Activated naive CD4-positive, alpha-beta T cell treated with anti-CD3 and anti-CD28 coated beads, Interleukin-2, amount 10 ng/mL, durations not matched to agents 7 days and 5 days (primary cell): ENCODE measurements around the gene SEM1.
"Not testable (repeated sequence)": the region's sequence is repeated elsewhere in the genome, so short reads cannot be mapped to it uniquely, and the experiment has no call there.

Experiments used
- CTCF ChIA-PET: fragments of 350-600 bp; sonication (Branson Sonifier 250); formaldehyde crosslinking; loops from one replicate; lab custom pipeline; 2021; ENCODE audit warnings: antibody characterized with exemption; lab: Charles Lee
- DNase-seq: peaks from one replicate; pipeline ENCODE4 v3.0.0-alpha.2; 2020
- H3K27ac Mint-ChIP-seq: one replicate; pipeline ENCODE4 v1.8.0; 2021; ENCODE audit warnings: mild to moderate bottlenecking, moderate library complexity, mixed read lengths
- H3K27me3 Mint-ChIP-seq: one replicate; pipeline ENCODE4 v1.8.0; 2021; ENCODE audit warnings: mild to moderate bottlenecking, mixed read lengths
- H3K36me3 Mint-ChIP-seq: one replicate; pipeline ENCODE4 v1.8.0; 2021; ENCODE audit warnings: mixed read lengths
- H3K4me1 Mint-ChIP-seq: one replicate; pipeline ENCODE4 v1.8.0; 2021; ENCODE audit warnings: mixed read lengths
- H3K4me3 Mint-ChIP-seq: one replicate; pipeline ENCODE4 v1.8.0; 2021; ENCODE audit warnings: mild to moderate bottlenecking, moderate library complexity, mixed read lengths
- H3K9me3 Mint-ChIP-seq: one replicate; pipeline ENCODE4 v1.8.0; 2021; ENCODE audit warnings: mixed read lengths

Gene SEM1

GRCh38 chr7:96709381-96710228 lies at the start of gene SEM1:
TSS of gene SEM1 (minus strand) at chr7:96709846. CDS start at chr7:96709763, 83 bp downstream.
- peaks cover 20% of the 10 kb centered on the region for H3K9me3 Mint-ChIP-seq
- H3K4me3 Mint-ChIP-seq = peak within 1 kb of the TSS; percentile 98
- H3K27ac Mint-ChIP-seq = peak within 1 kb of the TSS; percentile 91
- peaks cover 36% of the 10 kb centered on the region for H3K4me1 Mint-ChIP-seq
- CTCF ChIA-PET = no interaction called here
- H3K36me3 Mint-ChIP-seq = peaks cover 18% of the 10 kb centered on the region
- H3K27me3 Mint-ChIP-seq = peaks cover 11% of the 10 kb centered on the region
- DNase-seq = peak; percentile 66

DNA sequence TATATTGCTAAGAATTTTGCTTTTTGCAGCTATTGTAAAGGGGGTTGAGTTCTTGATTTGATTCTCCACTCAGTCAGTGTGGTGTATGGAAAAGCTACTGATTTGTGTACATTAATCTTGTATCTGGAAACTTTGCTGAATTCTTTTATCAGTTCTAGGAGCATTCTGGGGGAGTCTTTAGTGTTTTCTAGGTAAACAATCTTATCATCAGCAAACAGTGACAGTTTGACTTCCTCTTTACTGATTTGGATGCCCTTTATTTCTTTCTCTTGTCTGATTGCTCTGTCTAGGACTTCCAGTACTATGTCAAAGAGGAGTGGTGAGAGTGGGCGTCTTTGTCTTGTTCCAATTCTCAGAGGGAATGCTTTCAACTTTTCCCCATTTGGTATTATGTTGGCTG lies 48.2 kb upstream of the SEM1 start:
- H3K4me1 Mint-ChIP-seq, DNase-seq, CTCF ChIA-PET, H3K27ac Mint-ChIP-seq, H3K36me3 Mint-ChIP-seq, H3K9me3 Mint-ChIP-seq, H3K4me3 Mint-ChIP-seq: not testable (repeated sequence)
- peaks cover 14% of the 10 kb centered on the region for H3K27me3 Mint-ChIP-seq

DNA sequence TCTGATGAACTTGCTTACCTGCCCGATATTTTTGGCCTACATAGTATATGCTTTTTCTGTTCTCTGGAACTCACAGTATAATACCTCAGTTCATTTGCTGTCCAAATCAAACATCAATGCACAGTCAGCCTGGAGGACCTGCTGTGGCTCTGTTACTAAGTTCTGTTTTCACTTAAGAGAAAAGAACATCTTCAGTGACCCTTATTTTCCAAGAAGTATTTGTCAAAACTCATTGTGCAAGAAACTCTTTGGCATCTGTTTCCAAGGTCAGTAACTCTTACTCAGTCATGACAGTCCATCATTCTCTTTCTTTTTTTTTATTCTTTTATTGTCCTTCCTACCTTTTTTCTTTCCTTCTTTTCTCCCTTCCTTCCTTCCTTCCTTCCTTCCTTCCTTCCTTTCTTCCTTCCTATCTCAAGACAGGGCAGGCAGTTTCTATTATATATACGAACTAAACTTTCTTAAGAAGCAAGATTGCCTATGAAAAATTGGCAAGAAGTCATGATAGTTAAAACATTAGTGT lies 37.8 kb upstream of the SEM1 start:
- DNase-seq = no peak
- peaks cover 6% of the 10 kb centered on the region for H3K27me3 Mint-ChIP-seq
- H3K27ac Mint-ChIP-seq = no peak overlapping the region

DNA sequence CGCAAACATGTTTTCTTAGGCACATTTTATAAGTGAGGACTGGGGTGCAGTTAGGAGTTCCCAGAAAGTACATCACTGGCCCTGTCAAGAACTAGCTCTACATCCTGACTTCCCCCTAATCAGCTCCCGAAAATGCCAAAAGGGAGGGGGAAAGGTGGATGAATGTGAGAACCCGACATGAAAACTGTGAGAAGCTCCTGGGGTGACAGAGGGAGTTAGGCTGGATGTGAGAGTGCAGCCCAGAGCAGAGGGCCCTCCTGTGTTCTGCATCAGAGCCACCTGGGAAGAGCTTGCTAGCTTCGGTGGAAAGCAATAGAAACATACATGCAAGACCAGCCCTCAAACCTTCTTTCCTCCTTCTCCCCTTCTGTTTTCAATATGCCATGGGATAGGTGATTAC lies 30.5 kb upstream of the SEM1 start:
- H3K27ac Mint-ChIP-seq = no peak overlapping the region
- H3K36me3 Mint-ChIP-seq = no peaks in the 10 kb centered on the region
- CTCF ChIA-PET = no interaction called here

More for the DNA sequence above, 37.8 kb upstream of the SEM1 start:
- H3K4me3 Mint-ChIP-seq = no peak overlapping the region
- H3K9me3 Mint-ChIP-seq = no peaks in the 10 kb centered on the region
- no peaks in the 10 kb centered on the region for H3K4me1 Mint-ChIP-seq
- H3K36me3 Mint-ChIP-seq = no peaks in the 10 kb centered on the region
- CTCF ChIA-PET = no interaction called here

DNA sequence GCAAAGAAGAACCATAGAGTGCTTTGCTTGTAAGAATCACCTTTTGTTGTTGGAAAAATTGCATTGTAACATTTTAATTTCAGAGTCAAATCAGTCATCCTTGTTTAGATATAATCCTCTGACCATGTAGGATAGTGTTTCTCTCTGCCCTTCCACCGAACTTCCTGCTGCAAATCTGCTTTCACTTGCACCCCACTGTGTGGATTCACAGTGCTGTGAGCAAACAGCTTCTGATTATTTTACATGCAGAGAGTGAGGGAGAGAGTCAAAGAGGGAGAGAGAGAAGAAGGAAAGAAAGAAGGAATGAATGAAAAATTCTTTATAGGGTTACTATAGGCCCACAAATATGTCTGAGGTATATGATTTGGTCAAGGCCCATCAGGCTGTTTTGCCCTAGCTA lies 30.0 kb upstream of the SEM1 start:
- CTCF ChIA-PET = no interaction called here
- Mint-ChIP-seq H3K4me1 (no peaks in the 10 kb centered on the region), H3K27ac (no peak overlapping the region), H3K36me3 (no peaks in the 10 kb centered on the region), H3K9me3 (no peaks in the 10 kb centered on the region), H3K27me3 (peaks cover 10% of the 10 kb centered on the region), H3K4me3 (no peak overlapping the region)
- no peak for DNase-seq

More for the DNA sequence above, 30.5 kb upstream of the SEM1 start:
- Mint-ChIP-seq H3K9me3 (no peaks in the 10 kb centered on the region), H3K4me1 (no peaks in the 10 kb centered on the region), H3K27me3 (peaks cover 10% of the 10 kb centered on the region), H3K4me3 (no peak overlapping the region)
- DNase-seq = no peak

GRCh38 chr7:96739167-96739566 lies 29.5 kb upstream of the SEM1 start:
- no peak overlapping the region for H3K4me3 Mint-ChIP-seq
- H3K36me3 Mint-ChIP-seq = no peaks in the 10 kb centered on the region
- no peaks in the 10 kb centered on the region for H3K4me1 Mint-ChIP-seq
- peaks cover 10% of the 10 kb centered on the region for H3K27me3 Mint-ChIP-seq
- H3K27ac Mint-ChIP-seq = no peak overlapping the region
- H3K9me3 Mint-ChIP-seq = no peaks in the 10 kb centered on the region
- no peak for DNase-seq
- CTCF ChIA-PET = no interaction called here

GRCh38 chr7:96738705-96739104 lies 29.1 kb upstream of the SEM1 start:
- Mint-ChIP-seq H3K27me3 (peaks cover 9% of the 10 kb centered on the region), H3K4me1 (no peaks in the 10 kb centered on the region), H3K9me3 (no peaks in the 10 kb centered on the region), H3K4me3 (no peak overlapping the region), H3K27ac (no peak overlapping the region), H3K36me3 (no peaks in the 10 kb centered on the region)
- DNase-seq = no peak
- CTCF ChIA-PET = no interaction called here

DNA sequence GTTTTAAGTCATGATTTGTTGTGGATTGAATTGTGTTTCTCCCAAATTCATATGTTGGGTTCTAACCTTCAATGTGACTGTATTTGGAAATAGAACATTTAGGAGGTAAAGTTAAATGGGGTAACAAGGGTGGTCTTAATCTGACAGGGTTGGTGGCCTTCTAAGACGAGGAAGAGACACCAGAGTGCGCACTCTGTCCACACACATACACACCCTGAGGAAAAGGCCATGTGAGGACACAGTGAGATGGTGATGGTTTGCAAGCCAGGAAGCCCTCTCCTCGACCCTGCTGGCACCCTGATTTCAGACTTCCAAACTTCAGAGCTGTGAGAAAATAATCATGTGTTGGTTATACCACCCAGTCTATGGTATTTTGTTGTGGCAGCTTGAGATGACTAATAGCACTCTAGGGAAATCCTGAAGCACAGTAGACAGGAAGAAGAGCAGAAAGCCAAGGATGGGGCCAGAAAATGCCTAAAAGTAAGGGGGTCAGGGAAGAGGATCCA lies 28.0 kb upstream of the SEM1 start:
- Mint-ChIP-seq H3K4me3 (no peak overlapping the region), H3K27ac (no peak overlapping the region), H3K4me1 (no peaks in the 10 kb centered on the region), H3K36me3 (no peaks in the 10 kb centered on the region), H3K27me3 (peaks cover 4% of the 10 kb centered on the region), H3K9me3 (no peaks in the 10 kb centered on the region)
- CTCF ChIA-PET = no interaction called here
- DNase-seq = no peak

DNA sequence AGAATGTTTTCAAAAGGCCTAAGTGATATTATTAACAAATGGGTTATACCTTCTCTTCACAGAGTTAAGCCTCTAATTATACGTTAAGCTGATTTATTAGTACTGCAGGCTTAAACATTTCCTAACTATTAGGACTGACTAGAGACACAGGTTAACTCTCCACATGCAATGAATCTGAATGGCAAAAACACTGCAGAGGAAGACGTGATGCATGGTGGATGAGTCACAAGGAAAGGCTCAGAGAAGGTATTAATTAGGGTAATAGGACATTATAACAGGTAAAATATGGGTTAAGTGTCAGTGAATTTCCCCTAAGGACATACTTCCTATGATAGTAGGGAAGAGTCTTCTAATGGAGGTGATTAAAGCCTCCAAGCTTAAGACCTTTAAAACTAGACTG lies 24.7 kb upstream of the SEM1 start:
- Mint-ChIP-seq H3K4me1 (no peaks in the 10 kb centered on the region), H3K4me3 (no peak overlapping the region), H3K27me3 (no peaks in the 10 kb centered on the region), H3K9me3 (no peaks in the 10 kb centered on the region), H3K36me3 (no peaks in the 10 kb centered on the region), H3K27ac (no peak overlapping the region)
- CTCF ChIA-PET = no interaction called here
- no peak for DNase-seq

DNA sequence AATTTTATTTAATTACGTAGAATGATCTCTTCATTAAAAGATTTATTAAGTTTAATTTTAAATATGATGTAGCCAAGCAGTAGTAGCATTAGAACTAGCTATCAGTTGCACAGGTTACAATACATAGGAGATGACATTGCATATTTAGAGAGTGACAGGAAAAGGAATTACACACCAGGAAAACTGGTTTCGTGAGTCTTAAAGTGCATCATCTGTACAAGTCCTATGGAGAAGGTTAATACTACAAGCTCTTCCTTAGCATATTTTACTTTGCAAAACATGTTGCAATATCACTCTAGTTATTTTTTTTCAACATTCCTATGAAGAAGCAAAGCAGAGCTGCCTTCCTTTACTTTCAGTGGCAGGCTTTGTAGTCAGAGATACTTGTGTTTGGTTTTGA lies 20.2 kb upstream of the SEM1 start:
- DNase-seq = no peak
- Mint-ChIP-seq H3K27me3 (peaks cover 3% of the 10 kb centered on the region), H3K4me1 (no peaks in the 10 kb centered on the region), H3K27ac (no peak overlapping the region), H3K9me3 (no peaks in the 10 kb centered on the region), H3K4me3 (no peak overlapping the region), H3K36me3 (no peaks in the 10 kb centered on the region)
- CTCF ChIA-PET = no interaction called here

- H3K9me3 Mint-ChIP-seq = no peaks in the 10 kb centered on the region
- no peak overlapping the region for H3K4me3 Mint-ChIP-seq
- H3K36me3 Mint-ChIP-seq = no peaks in the 10 kb centered on the region
- CTCF ChIA-PET = no interaction called here
- H3K27ac Mint-ChIP-seq = no peak overlapping the region
- peaks cover 6% of the 10 kb centered on the region for H3K27me3 Mint-ChIP-seq
- DNase-seq = no peak
- H3K4me1 Mint-ChIP-seq = no peaks in the 10 kb centered on the region
Observed at GRCh38 chr7:96728139-96728538, 18.5 kb upstream of the SEM1 start.

DNA sequence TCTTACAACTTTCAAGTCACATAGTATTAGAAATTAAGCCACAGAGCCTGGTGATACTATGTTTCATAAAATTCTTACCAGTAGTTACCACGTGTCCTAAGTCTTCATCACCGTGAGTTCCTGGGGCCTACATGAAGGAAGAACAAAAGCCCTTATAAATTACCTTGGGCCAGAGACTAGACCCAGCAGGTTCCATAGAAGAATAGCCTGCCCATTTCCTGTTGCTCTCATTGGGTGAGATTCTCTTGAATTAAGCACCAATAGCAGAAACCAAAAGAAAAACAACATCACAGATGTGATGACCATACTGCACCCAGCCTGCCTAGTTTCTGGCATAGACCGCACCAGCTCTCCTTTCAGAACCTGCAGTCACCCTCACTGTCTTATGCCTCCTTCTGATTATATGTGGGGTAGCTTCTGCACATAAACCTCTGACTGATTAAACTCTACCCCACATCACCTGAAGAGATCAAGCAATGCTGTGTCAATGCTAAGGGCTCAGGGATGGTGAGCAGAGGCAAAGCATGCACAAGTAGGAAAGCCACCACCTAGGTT lies 18.0 kb upstream of the SEM1 start:
- DNase-seq = no peak
- CTCF ChIA-PET = no interaction called here
- Mint-ChIP-seq H3K36me3 (no peaks in the 10 kb centered on the region), H3K9me3 (no peaks in the 10 kb centered on the region), H3K4me1 (no peaks in the 10 kb centered on the region), H3K4me3 (no peak overlapping the region), H3K27ac (no peak overlapping the region), H3K27me3 (peaks cover 11% of the 10 kb centered on the region)

GRCh38 chr7:96723622-96724021 lies 14.0 kb upstream of the SEM1 start:
- Mint-ChIP-seq H3K36me3 (no peaks in the 10 kb centered on the region), H3K9me3 (no peaks in the 10 kb centered on the region), H3K4me1 (no peaks in the 10 kb centered on the region), H3K4me3 (no peak overlapping the region), H3K27ac (no peak overlapping the region), H3K27me3 (peaks cover 28% of the 10 kb centered on the region)
- DNase-seq = no peak
- CTCF ChIA-PET = no interaction called here

DNA sequence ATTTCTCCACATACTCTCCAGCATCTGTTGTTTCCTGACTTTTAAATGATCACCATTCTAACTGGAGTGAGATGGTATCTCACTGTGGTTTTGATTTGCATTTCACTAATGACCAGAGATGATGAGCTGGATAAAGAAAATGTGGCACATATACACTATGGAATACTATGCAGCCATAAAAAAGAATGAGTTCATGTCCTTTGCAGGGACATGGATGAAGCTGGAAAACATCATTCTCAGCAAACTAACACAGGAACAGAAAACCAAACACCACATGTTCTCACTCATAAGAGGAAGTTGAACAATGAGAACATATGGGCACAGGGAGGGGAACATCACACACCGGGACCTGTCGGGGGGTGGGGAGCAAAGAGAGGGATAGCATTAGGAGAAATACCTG lies 13.3 kb upstream of the SEM1 start:
- peaks cover 28% of the 10 kb centered on the region for H3K27me3 Mint-ChIP-seq
- CTCF ChIA-PET, H3K4me3 Mint-ChIP-seq, H3K4me1 Mint-ChIP-seq, DNase-seq, H3K27ac Mint-ChIP-seq, H3K36me3 Mint-ChIP-seq, H3K9me3 Mint-ChIP-seq: not testable (repeated sequence)

DNA sequence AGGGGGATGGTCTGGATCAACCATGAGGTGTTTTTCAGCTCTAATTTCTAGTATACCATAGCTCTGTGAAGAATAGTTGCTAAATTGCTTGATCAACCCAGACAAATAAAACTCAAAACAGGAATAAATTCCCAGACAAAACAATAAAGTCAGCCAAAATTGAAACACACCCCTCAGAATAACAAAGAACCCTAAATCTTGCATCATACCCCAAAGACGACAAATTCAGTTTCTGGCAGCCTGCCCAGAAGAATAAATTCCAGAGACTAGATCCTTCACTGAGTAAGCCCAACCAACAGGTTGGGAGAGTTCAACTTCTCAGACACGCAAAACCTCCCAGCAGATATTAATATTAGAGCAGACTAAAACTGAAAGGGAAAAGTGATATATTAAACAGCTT lies 11.2 kb upstream of the SEM1 start:
- no peak overlapping the region for H3K27ac Mint-ChIP-seq
- H3K27me3 Mint-ChIP-seq = peaks cover 28% of the 10 kb centered on the region
- no peaks in the 10 kb centered on the region for H3K4me1 Mint-ChIP-seq
- no peak for DNase-seq
- H3K9me3 Mint-ChIP-seq = no peaks in the 10 kb centered on the region
- H3K4me3 Mint-ChIP-seq = no peak overlapping the region
- CTCF ChIA-PET = no interaction called here
- no peaks in the 10 kb centered on the region for H3K36me3 Mint-ChIP-seq
